ENCODE data around the gene SPEF1.

DNA sequence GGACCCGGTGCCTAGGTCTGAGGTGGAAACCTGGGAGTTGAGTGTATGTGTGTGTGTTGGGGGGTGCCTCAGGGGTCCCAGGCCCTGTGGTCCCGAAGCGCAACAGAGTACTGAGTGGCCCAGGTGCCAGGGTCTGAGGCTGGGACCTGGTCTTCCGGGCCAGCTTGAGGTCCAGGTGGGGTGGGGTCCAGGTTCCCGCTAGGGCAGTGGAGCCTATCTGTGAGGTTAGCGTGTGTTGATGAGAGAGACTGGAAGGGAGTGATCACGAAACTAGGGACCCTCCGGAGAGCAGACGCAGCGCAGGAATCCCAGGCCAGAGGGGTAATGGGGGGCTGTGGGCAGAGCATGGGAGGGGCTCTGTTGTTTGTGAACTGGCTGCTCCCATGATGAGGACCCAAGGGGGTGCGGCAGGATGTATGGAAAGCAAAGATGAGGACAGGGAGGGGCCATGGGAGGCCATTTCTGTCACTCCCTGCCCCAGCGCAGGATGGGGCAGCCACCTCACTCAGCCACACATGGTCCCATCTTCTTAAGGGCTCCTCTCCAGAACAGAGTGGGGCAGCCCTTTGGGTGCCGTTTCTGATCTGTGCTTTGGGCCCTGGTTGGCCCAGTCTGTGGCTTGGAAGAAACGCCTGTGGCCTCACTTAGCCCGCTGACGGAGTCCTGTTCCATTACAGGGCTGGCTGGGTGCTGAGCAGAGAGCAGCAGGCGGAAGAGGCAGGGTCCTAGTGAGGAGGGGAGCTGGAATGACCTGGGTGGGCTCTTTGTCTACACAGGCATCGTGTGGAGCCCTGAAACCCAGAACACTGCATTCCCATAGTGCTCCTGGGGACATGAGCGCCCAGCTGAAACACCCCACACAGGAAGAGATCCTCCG is 47.9 kb downstream of the SPEF1 start:
- TF ChIP-seq, protein P1, sequence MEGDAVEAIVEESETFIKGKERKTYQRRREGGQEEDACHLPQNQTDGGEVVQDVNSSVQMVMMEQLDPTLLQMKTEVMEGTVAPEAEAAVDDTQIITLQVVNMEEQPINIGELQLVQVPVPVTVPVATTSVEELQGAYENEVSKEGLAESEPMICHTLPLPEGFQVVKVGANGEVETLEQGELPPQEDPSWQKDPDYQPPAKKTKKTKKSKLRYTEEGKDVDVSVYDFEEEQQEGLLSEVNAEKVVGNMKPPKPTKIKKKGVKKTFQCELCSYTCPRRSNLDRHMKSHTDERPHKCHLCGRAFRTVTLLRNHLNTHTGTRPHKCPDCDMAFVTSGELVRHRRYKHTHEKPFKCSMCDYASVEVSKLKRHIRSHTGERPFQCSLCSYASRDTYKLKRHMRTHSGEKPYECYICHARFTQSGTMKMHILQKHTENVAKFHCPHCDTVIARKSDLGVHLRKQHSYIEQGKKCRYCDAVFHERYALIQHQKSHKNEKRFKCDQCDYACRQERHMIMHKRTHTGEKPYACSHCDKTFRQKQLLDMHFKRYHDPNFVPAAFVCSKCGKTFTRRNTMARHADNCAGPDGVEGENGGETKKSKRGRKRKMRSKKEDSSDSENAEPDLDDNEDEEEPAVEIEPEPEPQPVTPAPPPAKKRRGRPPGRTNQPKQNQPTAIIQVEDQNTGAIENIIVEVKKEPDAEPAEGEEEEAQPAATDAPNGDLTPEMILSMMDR (conservative IDR thresholded peaks at IDR 0.05 in 1 of 2, IDR thresholded peaks at IDR 0.05 in 1 of 2; ENCODE audit: extremely low read depth in 1 of 2, insufficient read depth in 1 of 2, low read depth in 1 of 2, low read length in 2 of 2): no peak
- no peak for TF ChIP-seq EZH2 (IDR thresholded peaks at IDR 0.05; ENCODE audit: borderline replicate concordance, low read length)
